ENCODE measurements around the gene CPAMD8. TPM values are rescaled to one million over a fixed set of nuclear protein-coding genes. Genes with fewer than 3 reads are reported as not detected.

The CPAMD8 gene
- total RNA-seq, 1 donor from 2014 or later = 15.4 TPM

- H3K4me1 Mint-ChIP-seq (ENCODE audit: low read depth, unreplicated experiment) = peaks cover 6% of the 10 kb centered on the region
- no peak overlapping the region for H3K27ac Mint-ChIP-seq (ENCODE audit: unreplicated experiment)
Observed at GRCh38 chr19:17043744-17044143, 17.1 kb upstream of the CPAMD8 start.

GRCh38 chr19:17041976-17042375, 15.4 kb upstream of the CPAMD8 start:
- H3K9me3 Mint-ChIP-seq (ENCODE audit: unreplicated experiment) = peaks cover 2% of the 10 kb centered on the region
- H3K4me3 Mint-ChIP-seq (ENCODE audit: unreplicated experiment) = peak overlapping the region; percentile 8
- no peaks in the 10 kb centered on the region for H3K36me3 Mint-ChIP-seq (ENCODE audit: unreplicated experiment)
- H3K27me3 Mint-ChIP-seq (ENCODE audit: unreplicated experiment) = peaks cover 12% of the 10 kb centered on the region
- H3K4me1 Mint-ChIP-seq (ENCODE audit: low read depth, unreplicated experiment) = peaks cover 6% of the 10 kb centered on the region
- peak overlapping the region; percentile 41 for H3K27ac Mint-ChIP-seq (ENCODE audit: unreplicated experiment)
- DNase-seq = no peak
- no peak for TF ChIP-seq CTCF (IDR thresholded peaks at IDR 0.05; ENCODE audit: partially characterized antibody, unreplicated experiment)

More at GRCh38 chr19:17043744-17044143, 17.1 kb upstream of the CPAMD8 start:
- TF ChIP-seq CTCF (IDR thresholded peaks at IDR 0.05; ENCODE audit: partially characterized antibody, unreplicated experiment) = no peak
- DNase-seq = no peak
- H3K36me3 Mint-ChIP-seq (ENCODE audit: unreplicated experiment) = no peaks in the 10 kb centered on the region
- H3K4me3 Mint-ChIP-seq (ENCODE audit: unreplicated experiment) = no peak overlapping the region
- peaks cover 12% of the 10 kb centered on the region for H3K27me3 Mint-ChIP-seq (ENCODE audit: unreplicated experiment)
- H3K9me3 Mint-ChIP-seq (ENCODE audit: unreplicated experiment) = peaks cover 2% of the 10 kb centered on the region

- no peak for DNase-seq
- no peak for TF ChIP-seq CTCF (IDR thresholded peaks at IDR 0.05; ENCODE audit: partially characterized antibody, unreplicated experiment)
- Mint-ChIP-seq H3K4me1 (ENCODE audit: low read depth, unreplicated experiment) (peaks cover 6% of the 10 kb centered on the region), H3K27ac (ENCODE audit: unreplicated experiment) (no peak overlapping the region), H3K4me3 (ENCODE audit: unreplicated experiment) (no peak overlapping the region), H3K36me3 (ENCODE audit: unreplicated experiment) (no peaks in the 10 kb centered on the region), H3K9me3 (ENCODE audit: unreplicated experiment) (peaks cover 2% of the 10 kb centered on the region), H3K27me3 (ENCODE audit: unreplicated experiment) (peaks cover 12% of the 10 kb centered on the region)
Observed at GRCh38 chr19:17037966-17038500, 11.4 kb upstream of the CPAMD8 start.

- H3K4me1 Mint-ChIP-seq (ENCODE audit: low read depth, unreplicated experiment) = peaks cover 6% of the 10 kb centered on the region
- no peak overlapping the region for H3K27ac Mint-ChIP-seq (ENCODE audit: unreplicated experiment)
- no peaks in the 10 kb centered on the region for H3K36me3 Mint-ChIP-seq (ENCODE audit: unreplicated experiment)
- H3K27me3 Mint-ChIP-seq (ENCODE audit: unreplicated experiment) = peaks cover 14% of the 10 kb centered on the region
- no peak overlapping the region for H3K4me3 Mint-ChIP-seq (ENCODE audit: unreplicated experiment)
- no peak for DNase-seq
- peaks cover 2% of the 10 kb centered on the region for H3K9me3 Mint-ChIP-seq (ENCODE audit: unreplicated experiment)
- TF ChIP-seq CTCF (IDR thresholded peaks at IDR 0.05; ENCODE audit: partially characterized antibody, unreplicated experiment) = no peak
Observed at GRCh38 chr19:17037184-17037583, 10.6 kb upstream of the CPAMD8 start.

GRCh38 chr19:17036640-17037039, 10.0 kb upstream of the CPAMD8 start:
- Mint-ChIP-seq H3K4me3 (ENCODE audit: unreplicated experiment) (no peak overlapping the region), H3K36me3 (ENCODE audit: unreplicated experiment) (no peaks in the 10 kb centered on the region), H3K27me3 (ENCODE audit: unreplicated experiment) (peaks cover 12% of the 10 kb centered on the region), H3K4me1 (ENCODE audit: low read depth, unreplicated experiment) (peaks cover 1% of the 10 kb centered on the region), H3K27ac (ENCODE audit: unreplicated experiment) (no peak overlapping the region), H3K9me3 (ENCODE audit: unreplicated experiment) (peaks cover 2% of the 10 kb centered on the region)
- no peak for TF ChIP-seq CTCF (IDR thresholded peaks at IDR 0.05; ENCODE audit: partially characterized antibody, unreplicated experiment)
- DNase-seq = no peak
